Measurements from ENCODE around the gene CCDC154.

CCDC154 gene

GRCh38 chr16:1433263-1433560 lies 11.1 kb downstream of the CCDC154 start:
- H3K4me3 ChIP-seq (ENCODE audit: control insufficient read depth, low read depth, low read length), result no peak overlapping the region
- TF ChIP-seq CTCF (conservative IDR thresholded peaks at IDR 0.05; ENCODE audit: control insufficient read depth, insufficient read depth, low read depth, low read length), result no peak
- DNase-seq (ENCODE audit: low read depth), result no peak

GRCh38 chr16:1432388-1433262 lies 11.7 kb downstream of the CCDC154 start:
- H3K4me3 ChIP-seq (ENCODE audit: control insufficient read depth, low read depth, low read length), result no peak overlapping the region
- no peak for DNase-seq (ENCODE audit: low read depth)
- no peak for TF ChIP-seq CTCF (conservative IDR thresholded peaks at IDR 0.05; ENCODE audit: control insufficient read depth, insufficient read depth, low read depth, low read length)

- H3K4me3 ChIP-seq (ENCODE audit: control insufficient read depth, low read depth, low read length), result no peak overlapping the region
- TF ChIP-seq CTCF (conservative IDR thresholded peaks at IDR 0.05; ENCODE audit: control insufficient read depth, insufficient read depth, low read depth, low read length), result no peak
- DNase-seq (ENCODE audit: low read depth), result no peak
Measured at GRCh38 chr16:1431497-1432270, 12.7 kb downstream of the CCDC154 start.

GRCh38 chr16:1430759-1431496 lies 13.4 kb downstream of the CCDC154 start, which contains the start of gene PERCC1:
PERCC1 (plus strand) TSS chr16:1431078; CDS start chr16:1432594, 1,516 bp downstream.
- no peak within 1 kb of the TSS for H3K4me3 ChIP-seq (ENCODE audit: control insufficient read depth, low read depth, low read length)
- no peak for DNase-seq (ENCODE audit: low read depth)
- TF ChIP-seq CTCF (conservative IDR thresholded peaks at IDR 0.05; ENCODE audit: control insufficient read depth, insufficient read depth, low read depth, low read length), result no peak

GRCh38 chr16:1430214-1430758 lies 14.1 kb downstream of the CCDC154 start:
- no peak overlapping the region for H3K4me3 ChIP-seq (ENCODE audit: control insufficient read depth, low read depth, low read length)
- no peak for TF ChIP-seq CTCF (conservative IDR thresholded peaks at IDR 0.05; ENCODE audit: control insufficient read depth, insufficient read depth, low read depth, low read length)
- no peak for DNase-seq (ENCODE audit: low read depth)

GRCh38 chr16:1429631-1430030 lies 14.7 kb downstream of the CCDC154 start:
- TF ChIP-seq CTCF (conservative IDR thresholded peaks at IDR 0.05; ENCODE audit: control insufficient read depth, insufficient read depth, low read depth, low read length), result no peak
- DNase-seq (ENCODE audit: low read depth), result no peak
- H3K4me3 ChIP-seq (ENCODE audit: control insufficient read depth, low read depth, low read length), result no peak overlapping the region
